ENCODE results near the gene FHIT. TPM values are rescaled to one million over a fixed set of nuclear protein-coding genes. Genes with fewer than 3 reads are reported as not detected.
A peak's percentile ranks its signal among the peaks of the same experiment; 100 is the strongest.

The FHIT gene
- total and polyA plus RNA-seq, 11 donors = 4.2 to 26.8 (median 16.5) TPM

DNA sequence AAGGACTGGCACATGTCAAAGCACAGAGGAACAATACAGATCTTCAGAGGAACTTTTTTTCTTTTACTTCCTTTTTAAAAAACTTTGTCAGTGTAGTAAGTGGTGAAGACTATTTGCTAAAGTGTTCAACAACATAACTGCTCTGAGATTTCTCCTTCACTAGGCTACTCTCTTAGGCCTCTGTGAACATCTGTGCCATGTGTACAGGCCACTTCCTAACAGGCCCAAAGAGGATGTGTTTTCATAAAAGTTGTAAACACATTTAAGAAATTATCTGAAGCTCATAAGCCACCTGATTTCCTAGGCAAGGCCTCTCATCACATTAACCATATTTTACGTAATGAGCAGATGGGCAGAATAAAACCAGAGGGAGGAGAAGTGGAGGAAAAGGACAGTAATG lies 235.4 kb downstream of the FHIT start:
- TF ChIP-seq, protein P1, sequence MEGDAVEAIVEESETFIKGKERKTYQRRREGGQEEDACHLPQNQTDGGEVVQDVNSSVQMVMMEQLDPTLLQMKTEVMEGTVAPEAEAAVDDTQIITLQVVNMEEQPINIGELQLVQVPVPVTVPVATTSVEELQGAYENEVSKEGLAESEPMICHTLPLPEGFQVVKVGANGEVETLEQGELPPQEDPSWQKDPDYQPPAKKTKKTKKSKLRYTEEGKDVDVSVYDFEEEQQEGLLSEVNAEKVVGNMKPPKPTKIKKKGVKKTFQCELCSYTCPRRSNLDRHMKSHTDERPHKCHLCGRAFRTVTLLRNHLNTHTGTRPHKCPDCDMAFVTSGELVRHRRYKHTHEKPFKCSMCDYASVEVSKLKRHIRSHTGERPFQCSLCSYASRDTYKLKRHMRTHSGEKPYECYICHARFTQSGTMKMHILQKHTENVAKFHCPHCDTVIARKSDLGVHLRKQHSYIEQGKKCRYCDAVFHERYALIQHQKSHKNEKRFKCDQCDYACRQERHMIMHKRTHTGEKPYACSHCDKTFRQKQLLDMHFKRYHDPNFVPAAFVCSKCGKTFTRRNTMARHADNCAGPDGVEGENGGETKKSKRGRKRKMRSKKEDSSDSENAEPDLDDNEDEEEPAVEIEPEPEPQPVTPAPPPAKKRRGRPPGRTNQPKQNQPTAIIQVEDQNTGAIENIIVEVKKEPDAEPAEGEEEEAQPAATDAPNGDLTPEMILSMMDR (IDR thresholded peaks at IDR 0.05) = no peak
- TF ChIP-seq POLR2A (IDR thresholded peaks at IDR 0.05) = no peak
- no peak for ATAC-seq
- Histone ChIP-seq H3K9me3 (no peaks in the 10 kb centered on the region), H3K4me1 (no peaks in the 10 kb centered on the region), H3K27me3 (no peaks in the 10 kb centered on the region), H3K27ac (no peak overlapping the region), H3K36me3 (no peaks in the 10 kb centered on the region), H3K4me3 (no peak overlapping the region)
- intact Hi-C loops (cut with DNase I) = no loop called here
- 87 to 95% (median 93%) methylated on average over 1 of the region's 1 CpG for WGBS, 4 donors
- no peak for DNase-seq

GRCh38 chr3:61015408-61015807 lies 235.8 kb downstream of the FHIT start:
- no peak for ATAC-seq
- H3K27ac ChIP-seq = no peak overlapping the region
- no peak overlapping the region for H3K4me3 ChIP-seq
- TF ChIP-seq POLR2A (IDR thresholded peaks at IDR 0.05) = no peak
- TF ChIP-seq, protein P1 (IDR thresholded peaks at IDR 0.05) = no peak
- no peaks in the 10 kb centered on the region for H3K9me3 ChIP-seq
- no peak for DNase-seq
- H3K36me3 ChIP-seq = no peaks in the 10 kb centered on the region
- intact Hi-C loops (cut with DNase I) = no loop called here
- 83 to 87% (median 84%) methylated on average over 2 of the region's 2 CpGs for WGBS, 4 donors
- H3K27me3 ChIP-seq = no peaks in the 10 kb centered on the region
- no peaks in the 10 kb centered on the region for H3K4me1 ChIP-seq

GRCh38 chr3:61008998-61009380 lies 242.3 kb downstream of the FHIT start:
- peak in 2 of 5 donors; percentile 11 to 23 for DNase-seq
- peak in 3 of 4 donors; percentile 64 to 75 (median 69) for ATAC-seq
- no peaks in the 10 kb centered on the region for H3K27me3 ChIP-seq
- 50 to 63% (median 55%) methylated on average over 5 of the region's 5 CpGs for WGBS, 4 donors
- H3K27ac ChIP-seq = peak overlapping the region in 4 of 12 donors; percentile 3 to 79 (median 14)
- H3K36me3 ChIP-seq = no peaks in the 10 kb centered on the region
- no peak overlapping the region for H3K4me3 ChIP-seq
- TF ChIP-seq, protein P1 (IDR thresholded peaks at IDR 0.05) = no peak
- no peak for TF ChIP-seq POLR2A (IDR thresholded peaks at IDR 0.05)
- H3K9me3 ChIP-seq = no peaks in the 10 kb centered on the region
- no peaks in the 10 kb centered on the region for H3K4me1 ChIP-seq
- intact Hi-C loops (cut with DNase I) = no loop called here

GRCh38 chr3:61008153-61008997 lies 242.9 kb downstream of the FHIT start:
- H3K9me3 ChIP-seq = no peaks in the 10 kb centered on the region

More at GRCh38 chr3:61008153-61008997, 242.9 kb downstream of the FHIT start:
- 82 to 87% (median 84%) methylated on average over 5 of the region's 5 CpGs for WGBS, 4 donors
- Histone ChIP-seq H3K27ac (peak overlapping the region in 4 of 12 donors; percentile 3 to 79 (median 14)), H3K36me3 (no peaks in the 10 kb centered on the region), H3K27me3 (no peaks in the 10 kb centered on the region), H3K4me1 (no peaks in the 10 kb centered on the region), H3K4me3 (no peak overlapping the region)
- DNase-seq (no peak), ATAC-seq (peak in 1 of 4 donors; percentile 50)
- intact Hi-C loops (cut with DNase I) = no loop called here
- TF ChIP-seq, protein P1 (IDR thresholded peaks at IDR 0.05) = no peak
- TF ChIP-seq POLR2A (IDR thresholded peaks at IDR 0.05) = no peak
